Stimulated activated CD4-positive, alpha-beta T cell treated with anti-CD3 and anti-CD28 coated beads, TNF-alpha, amount 100 ng/mL, for 4 hours (primary cell): Measurements from ENCODE around the gene WDR87.
A peak's percentile ranks its signal among the peaks of the same experiment; 100 is the strongest.

Experiments used
- DNase-seq, 3 experiments: peaks; one replicate each; pipeline ENCODE4 v3.0.0-alpha.2; 2020; ENCODE audit warnings: low read depth in 3 of 3

WDR87 gene

DNA sequence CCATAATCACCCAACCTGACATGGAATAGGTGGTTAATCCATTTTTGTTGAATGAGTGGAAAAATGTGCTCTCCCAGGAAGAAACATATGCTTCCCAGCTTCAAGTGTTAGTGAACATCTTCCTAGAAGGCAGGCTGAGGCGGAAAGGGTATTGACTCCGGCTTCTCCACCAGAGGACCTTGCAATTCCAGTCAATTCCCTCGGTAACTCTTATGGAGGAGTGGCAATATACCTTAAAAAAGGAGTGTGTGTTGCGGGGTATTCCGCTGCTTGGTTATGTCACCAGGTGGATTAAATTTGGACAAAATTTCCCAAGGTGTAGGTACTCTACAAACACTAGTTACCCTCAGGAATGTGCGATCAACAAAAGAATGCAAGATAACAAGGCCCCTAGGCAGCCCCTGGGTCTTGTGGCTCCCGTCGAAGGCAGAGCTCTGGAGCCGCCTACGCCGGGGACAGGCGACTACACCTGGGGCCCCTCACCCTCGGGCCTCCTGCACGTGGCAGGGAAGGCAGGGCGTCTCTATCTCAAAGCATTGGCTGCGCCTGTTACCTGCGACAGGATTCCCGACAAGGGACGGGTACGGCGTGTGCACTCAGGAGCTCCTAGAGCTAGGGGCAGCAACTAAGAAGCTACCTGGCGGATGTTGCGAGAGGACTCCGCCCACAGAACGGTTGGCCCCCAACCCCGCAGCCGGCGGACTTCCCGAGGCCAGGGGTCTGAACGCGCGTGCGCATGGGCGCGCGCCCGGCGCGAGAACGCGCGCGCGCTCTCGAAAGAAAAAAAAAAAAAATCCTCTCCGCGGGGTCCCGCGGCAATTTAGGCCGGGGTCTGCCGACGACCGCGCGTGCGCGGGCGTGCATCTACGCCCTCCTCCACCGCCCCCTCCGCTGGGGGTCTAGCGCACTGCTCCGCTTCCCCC lies at the start of gene WDR87:
WDR87 (minus strand) TSS at position 649 of the 923 bp plus-strand sequence. CDS start 8,355 bp downstream, outside the sequence.
- DNase-seq, result peak; percentile 13 to 22 (median 17)

- DNase-seq, result no peak
Measured at GRCh38 chr19:37955986-37956385, 49.6 kb upstream of the WDR87 start.

- DNase-seq, result no peak
Measured at GRCh38 chr19:37954421-37954874, 48.1 kb upstream of the WDR87 start.

DNA sequence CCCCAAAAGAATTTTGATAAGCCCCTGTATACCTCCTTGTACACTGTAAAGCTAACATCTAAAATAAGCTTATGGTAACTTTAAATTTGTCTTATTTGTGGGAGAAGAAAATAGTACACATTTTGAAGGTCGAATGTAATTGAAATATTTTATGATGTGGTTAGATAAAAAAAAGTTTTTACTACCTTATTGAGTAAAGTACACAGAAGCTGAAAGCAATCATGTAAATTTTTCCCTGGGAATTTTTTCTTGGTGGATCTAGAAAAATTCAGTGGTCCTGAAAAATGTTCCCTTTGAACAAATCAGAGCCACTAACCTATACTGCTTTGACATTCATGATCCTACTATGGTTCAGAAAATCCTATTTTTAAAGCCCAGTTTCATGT lies 47.5 kb upstream of the WDR87 start:
- DNase-seq, result no peak

DNA sequence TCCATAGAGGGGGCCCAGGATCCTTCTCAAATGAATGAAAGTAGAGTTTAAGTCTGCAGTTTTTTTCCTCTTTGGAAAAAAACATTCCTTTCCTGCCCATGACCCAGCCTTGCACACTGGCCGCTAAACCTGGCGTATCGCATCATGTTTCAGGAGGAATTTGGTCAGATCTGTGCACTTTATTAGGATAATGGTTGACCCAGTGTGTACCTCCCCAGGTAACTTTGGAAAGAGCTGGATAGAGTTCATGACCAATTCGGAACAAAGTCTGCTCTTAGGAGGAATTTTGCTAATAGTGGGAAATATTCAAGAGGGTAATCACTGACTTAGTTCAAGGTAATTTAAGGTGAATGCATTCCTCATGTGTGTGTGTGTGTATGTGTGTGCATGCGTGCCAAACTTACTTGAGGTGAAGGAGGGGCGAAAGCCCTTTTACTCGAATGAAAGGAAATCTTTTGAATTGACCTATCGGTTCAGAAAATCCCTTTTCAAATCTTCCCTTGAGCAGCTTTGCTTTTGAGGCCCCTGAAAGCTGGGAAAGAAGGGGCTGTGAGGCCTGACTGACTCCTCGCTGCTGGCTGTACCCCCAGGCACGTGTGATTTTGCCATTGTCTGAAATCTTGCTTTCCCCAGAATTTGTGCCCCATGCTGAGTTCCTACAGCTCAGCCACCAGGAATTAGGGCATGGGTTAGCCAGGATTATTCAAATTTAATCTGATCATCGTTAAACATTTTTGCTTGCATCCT lies 47.0 kb upstream of the WDR87 start:
- no peak for DNase-seq

- DNase-seq, result no peak
Measured at GRCh38 chr19:37951816-37952210, 45.4 kb upstream of the WDR87 start.

DNA sequence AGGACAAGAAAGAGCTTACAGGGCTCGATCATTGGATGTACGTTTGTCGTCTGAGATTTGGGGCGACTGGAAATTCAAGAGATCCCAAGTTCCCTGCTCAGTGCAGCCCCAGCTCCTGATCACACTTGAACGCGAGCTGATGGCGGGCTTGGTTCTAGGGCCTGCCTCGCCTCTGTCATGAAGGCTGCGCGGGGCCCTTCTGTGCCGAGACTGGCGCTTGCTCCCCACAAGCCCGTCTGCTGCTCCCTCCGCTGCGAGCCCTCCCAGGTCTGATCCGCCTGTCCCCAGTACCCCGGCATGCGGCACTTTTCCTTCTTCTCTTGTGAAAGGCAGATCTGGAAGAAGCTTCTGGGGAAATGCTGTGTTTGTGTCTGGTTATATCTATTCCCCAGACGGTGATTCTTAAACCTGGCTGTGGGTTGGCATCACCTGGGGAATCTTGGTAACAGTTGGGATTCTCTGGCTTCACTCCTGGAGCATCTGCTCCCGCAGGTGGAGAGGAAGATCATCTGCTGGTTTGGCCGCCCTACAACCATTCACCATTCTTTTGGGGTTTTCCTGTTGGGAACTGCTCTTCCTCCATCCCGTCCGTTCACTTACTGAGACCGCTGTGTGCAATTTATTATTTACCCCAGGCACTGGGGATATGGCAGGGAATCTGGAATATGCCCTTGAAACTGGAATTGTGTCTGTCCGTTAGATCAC lies 44.2 kb upstream of the WDR87 start:
- no peak for DNase-seq

DNA sequence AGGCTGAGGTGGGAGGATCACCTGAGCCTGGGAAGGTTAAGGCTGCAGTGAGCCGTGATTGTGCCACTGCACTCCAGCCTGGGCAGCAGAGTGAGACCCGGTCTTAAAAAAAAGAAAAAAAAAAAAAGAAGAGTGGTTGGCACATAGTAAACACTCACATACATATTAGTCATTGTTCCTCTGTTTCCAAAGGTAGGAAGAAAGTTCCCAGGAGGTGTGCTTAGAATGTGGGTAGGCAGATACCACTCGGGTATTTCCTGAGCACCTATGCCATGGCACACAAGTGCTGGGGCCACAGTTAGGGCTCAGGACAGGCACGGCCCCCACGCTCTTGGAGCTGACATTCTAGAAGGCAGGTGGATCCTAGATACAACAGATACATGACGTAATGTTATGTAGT lies 42.0 kb upstream of the WDR87 start:
- no peak for DNase-seq

DNA sequence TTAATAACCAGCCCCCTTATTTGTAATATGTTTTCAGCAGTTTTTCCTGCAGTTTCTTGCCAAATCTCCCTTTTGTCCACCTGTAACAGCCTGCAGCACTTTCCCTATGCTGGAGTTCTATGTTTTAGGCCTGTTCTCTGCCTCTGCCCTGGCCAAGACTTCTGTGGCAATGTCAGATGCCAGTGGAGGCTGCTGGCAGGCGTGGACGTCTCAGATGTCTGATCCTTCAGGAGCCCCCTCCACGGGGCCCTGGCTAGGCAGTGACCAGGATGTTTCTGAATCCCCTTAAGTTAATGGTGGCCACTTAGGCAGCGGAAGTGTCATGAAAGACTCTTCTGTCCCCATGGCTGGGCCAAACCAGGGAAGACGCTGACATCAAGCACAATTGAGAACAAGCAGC lies 41.4 kb upstream of the WDR87 start:
- no peak for DNase-seq

DNA sequence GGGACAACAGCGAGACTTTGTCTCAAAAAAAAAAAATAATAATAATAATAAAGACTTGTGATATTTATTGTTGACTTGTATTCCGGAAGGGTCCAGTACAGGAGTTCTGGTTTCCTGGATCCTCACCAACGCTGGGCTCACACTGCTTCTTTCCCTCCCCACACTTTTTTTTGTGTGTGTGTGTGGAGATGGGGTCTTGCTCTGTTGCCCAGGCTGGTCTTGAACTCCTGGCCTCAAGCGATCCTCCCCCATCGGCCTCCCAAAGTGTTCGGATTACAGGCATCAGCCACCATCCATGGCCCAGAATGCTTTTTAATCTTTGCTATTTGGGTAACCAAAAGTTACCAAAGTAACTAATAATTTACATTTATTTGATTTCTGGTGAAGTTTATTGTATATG lies 39.7 kb upstream of the WDR87 start:
- DNase-seq, result no peak

DNA sequence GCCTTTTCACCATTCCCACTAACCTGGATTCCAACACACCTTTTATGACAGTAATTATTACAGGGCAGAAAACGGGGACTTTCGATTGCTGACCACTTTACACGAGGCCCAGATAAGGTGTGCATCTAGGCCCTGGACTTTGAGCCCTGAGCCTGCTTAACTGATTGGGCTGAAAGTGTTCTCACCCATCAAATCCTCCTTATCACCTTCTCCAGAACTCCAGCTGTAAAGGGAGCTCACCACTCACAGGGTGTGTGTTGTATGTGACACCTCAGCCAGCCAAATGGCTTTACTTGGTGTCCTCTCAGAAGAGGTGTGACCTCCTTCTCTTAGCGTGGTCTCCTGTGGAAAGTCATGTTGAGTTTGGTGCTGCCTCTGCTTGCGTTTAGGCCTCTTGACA lies 37.1 kb upstream of the WDR87 start:
- DNase-seq, result no peak

DNA sequence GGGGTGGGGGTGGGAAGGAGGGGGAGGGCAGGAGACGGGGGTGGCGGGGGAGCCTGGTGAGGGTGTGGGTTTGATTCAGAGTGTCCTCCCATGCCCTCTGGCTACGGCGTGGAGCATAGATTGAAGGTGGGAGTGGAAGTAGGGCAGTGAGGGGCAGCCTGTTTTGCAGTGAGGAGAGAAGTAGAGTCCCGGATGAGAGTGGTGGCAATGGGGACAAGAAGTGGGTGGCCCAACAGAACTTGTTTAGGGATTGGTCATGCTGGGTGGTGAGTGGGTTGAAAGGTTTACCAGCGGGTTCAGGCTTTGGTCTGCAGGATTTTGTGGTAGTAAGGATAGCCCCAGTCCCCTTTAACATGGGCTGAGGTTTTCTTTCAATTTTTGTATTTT lies 36.1 kb upstream of the WDR87 start:
- no peak for DNase-seq

DNA sequence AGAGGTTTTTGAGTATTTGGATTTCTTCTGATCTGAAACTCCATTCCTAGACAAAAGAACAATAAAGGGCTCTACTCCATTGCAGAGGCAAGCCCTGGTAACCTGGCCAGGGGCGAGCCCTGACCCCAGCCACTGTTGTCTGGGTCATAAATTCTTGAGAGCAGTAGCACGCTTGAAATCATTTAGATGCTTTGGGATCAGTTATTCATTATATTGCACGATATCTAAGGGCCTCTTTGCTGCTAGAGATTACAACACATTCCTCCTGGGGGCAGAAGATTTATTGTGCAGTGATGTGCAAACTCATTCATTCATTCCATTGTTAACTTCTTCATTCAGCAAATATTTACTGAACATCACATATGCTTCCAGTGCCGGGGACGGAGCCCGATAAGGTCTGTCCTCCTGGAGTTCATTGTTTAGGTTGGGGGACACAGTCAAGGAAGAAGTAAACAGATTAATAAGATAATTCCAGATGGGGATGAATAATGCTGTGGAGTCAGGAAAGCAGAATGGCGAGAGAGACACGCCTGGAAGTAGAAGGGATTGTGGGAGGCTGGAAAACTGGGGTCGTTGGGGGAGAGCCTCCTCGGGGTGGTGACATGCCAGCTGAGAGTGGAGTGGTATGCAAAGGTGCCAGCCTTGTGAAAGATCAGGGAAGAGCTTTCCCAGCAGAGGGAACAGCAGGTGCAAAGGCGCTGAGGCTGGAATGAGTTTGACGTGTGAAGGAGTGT lies 35.6 kb upstream of the WDR87 start:
- no peak for DNase-seq

DNA sequence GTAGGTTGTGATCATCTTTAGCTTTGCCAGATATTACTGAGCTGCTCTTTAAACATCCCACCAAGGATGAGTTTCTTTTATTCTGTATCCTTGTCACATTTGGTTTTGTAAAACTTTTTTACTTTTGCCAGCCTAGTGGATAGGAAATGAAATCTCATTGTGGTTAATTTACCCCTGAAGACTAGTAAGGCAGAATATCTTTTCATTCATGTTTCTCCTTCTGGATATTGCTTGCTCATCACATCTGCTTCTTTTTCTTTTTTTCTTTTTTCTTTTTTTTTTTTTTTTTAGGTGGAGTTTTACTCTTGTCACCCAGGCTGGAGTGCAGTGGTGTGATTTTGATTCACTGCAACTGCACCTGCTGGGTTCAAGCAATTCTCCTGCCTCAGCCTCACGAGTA lies 32.0 kb upstream of the WDR87 start:
- no peak for DNase-seq

DNA sequence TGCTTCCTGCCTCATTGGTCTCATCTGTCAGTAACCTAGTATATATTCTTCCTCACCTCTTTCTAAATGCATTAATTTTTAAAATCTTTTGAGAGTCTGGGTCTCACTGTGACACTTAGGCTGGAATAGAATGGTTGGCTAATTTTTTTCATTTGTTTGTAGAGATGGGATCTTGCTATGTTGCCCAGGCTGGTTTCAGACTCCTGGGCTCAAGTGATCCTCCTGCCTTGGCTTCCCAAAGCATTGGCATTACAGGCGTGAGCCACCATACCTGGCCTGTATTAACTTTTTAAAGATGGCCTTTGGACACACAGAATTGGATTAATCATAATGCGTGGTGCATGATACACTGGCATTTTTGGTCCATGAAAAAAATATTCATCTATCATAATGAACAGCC lies 30.5 kb upstream of the WDR87 start:
- DNase-seq, result no peak

DNA sequence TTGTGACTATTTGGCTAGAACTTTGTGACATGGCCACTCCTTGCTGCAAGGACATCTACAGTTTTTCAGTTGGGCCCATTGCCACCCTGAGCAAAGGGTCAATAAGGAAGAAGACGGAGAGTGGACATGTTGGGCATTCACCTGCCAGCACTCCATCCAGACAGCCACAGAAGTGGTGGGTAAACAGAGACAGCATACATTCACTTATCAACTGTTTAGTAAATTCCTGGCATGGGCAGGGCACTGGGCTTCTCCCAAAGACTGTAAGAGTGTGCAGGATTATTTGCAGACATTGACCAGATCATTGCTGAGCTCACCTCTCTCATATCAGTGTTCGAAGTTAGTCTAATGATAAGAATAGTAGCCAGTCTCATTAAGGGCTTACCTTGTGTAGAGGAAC lies 29.8 kb upstream of the WDR87 start:
- no peak for DNase-seq

DNA sequence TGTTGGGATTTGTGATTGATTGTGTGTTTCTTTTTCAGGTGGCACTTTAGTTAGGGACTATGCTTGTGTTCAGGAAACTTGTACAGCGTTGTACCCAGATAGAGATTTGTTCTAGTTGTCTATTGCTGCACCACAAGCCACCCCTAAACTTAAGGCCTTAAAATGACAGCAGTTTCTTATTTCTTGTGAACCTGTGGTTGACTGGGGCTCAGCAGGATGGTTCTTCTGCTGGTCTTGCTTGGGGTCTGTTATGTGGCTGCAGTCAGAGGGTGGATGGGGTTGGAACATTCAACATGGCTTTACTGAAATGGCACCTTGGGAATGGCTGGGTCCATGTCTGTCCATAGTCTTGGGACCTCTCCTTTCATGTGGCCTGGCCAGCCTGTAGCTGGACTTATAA lies 28.9 kb upstream of the WDR87 start:
- no peak for DNase-seq

DNA sequence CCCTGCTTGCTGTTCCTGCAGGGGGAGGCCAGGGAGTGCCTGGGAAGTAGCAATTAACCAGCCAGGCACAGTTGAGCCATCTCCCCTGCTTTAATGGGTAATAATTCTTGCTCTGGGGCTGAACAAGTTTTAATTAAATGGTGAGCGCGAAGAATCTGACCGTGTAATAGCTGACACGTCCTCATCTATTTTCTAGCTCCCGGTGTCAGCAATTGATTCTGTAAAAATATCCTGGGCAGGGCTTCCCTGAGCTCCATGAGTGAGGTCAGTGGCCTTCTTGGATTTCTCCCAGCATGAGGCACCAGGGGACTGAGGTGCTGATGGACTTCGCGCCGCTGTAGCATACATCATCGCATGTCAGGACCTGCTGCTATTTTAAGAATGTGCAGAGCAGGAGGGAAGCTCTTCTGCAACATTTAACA lies 27.6 kb upstream of the WDR87 start:
- no peak for DNase-seq

- DNase-seq, result no peak
Measured at GRCh38 chr19:37932985-37933936, 26.9 kb upstream of the WDR87 start.

DNA sequence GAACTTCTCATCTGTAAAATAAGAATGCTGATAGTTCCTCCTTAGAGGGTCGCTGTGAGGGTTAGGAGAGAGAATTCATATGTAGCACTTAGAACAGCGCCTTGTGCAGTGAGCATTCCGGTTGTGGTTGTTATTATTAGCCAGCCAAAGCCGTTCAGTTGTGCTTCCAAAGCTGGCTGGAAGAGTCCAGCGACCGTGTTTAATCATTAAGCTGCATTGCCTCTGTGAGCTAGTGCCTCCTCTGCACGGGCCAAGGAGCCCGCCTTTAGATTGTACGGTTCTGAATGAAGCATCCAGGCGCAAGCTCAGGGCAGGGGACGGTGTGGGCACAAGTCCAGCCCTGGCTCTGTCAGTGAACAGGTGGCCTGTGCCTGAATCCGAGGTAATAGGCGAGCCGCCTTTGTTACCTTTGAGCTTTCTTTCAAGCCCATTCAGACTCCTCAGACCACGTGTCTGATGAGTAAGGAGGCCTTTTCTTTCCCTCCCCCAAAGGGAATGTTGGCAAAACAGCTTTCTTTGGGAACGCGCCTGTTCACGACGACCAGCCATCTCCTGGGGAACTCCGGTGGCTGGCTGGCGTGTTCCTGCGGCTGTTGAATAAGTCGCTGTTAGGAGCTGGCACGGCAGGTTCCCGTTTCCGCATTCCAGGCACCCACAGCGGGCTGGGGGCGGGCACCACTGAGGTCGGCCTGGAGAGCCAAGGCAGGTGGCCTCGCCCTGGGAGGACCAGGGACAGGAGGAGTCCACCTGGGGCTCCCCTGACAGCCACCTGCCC lies 25.7 kb upstream of the WDR87 start:
- no peak for DNase-seq
